Measurements from ENCODE around the gene PDP2.

PDP2 gene

DNA sequence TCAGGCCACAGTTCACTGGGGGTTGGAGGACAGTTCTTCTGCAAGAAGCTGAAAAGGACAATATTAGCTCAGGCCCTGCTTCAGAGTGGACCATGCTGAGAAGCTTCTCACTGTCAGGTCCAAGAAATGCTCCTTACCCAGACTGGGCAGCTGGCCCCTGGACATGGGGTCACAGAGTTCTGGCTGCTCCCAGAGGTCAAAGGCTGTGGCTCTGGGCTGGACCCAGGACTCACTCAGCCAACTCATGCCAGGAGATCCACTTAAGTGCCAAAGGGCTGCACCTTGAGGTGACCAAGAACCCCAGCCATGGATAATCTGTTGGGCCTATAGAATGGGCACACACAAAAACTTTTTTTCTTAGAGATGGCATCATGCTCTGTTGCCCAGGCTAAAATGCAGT is 59.1 kb downstream of the PDP2 start:
- no peak for DNase-seq

DNA sequence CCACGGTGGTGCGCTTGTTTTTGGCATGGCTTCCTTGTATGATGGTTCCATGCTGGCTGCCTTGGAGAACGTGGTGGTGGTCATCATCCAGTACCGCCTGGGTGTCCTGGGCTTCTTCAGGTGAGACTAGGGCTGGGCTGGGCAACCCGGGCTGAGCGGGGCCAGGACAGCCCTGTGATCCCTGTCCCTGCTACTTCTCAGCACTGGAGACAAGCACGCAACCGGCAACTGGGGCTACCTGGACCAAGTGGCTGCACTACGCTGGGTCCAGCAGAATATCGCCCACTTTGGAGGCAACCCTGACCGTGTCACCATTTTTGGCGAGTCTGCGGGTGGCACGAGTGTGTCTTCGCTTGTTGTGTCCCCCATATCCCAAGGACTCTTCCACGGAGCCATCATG is 59.9 kb downstream of the PDP2 start:
- DNase-seq = no peak
